ENCODE results near the gene C1orf53. TPM values are rescaled to one million over a fixed set of nuclear protein-coding genes. Genes with fewer than 3 reads are reported as not detected.

Gene C1orf53
- total RNA-seq, 3 donors from 2014 or later (not counting 1 experiment from before 2014, with no cell fraction given): not detected

GRCh38 chr1:197899037-197899436 lies 3.4 kb upstream of the C1orf53 start:
- TF ChIP-seq, protein P1, sequence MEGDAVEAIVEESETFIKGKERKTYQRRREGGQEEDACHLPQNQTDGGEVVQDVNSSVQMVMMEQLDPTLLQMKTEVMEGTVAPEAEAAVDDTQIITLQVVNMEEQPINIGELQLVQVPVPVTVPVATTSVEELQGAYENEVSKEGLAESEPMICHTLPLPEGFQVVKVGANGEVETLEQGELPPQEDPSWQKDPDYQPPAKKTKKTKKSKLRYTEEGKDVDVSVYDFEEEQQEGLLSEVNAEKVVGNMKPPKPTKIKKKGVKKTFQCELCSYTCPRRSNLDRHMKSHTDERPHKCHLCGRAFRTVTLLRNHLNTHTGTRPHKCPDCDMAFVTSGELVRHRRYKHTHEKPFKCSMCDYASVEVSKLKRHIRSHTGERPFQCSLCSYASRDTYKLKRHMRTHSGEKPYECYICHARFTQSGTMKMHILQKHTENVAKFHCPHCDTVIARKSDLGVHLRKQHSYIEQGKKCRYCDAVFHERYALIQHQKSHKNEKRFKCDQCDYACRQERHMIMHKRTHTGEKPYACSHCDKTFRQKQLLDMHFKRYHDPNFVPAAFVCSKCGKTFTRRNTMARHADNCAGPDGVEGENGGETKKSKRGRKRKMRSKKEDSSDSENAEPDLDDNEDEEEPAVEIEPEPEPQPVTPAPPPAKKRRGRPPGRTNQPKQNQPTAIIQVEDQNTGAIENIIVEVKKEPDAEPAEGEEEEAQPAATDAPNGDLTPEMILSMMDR (IDR thresholded peaks at IDR 0.05): no peak
- H3K27me3 Mint-ChIP-seq (ENCODE audit: low read depth in 2 of 2): peaks cover 28 to 54% of the 10 kb centered on the region in 2 donors
- no peak overlapping the region for H3K4me3 Mint-ChIP-seq
- ATAC-seq (no peak), DNase-seq (no peak)
- H3K4me1 Mint-ChIP-seq: peaks cover 14 to 16% of the 10 kb centered on the region in 2 donors
- Histone ChIP-seq H3K4me3 (ENCODE audit: low read length) (no peak overlapping the region), H3K9me3 (ENCODE audit: control insufficient read depth, insufficient read depth, low read length) (no peaks in the 10 kb centered on the region), H3K36me3 (ENCODE audit: control insufficient read depth, insufficient read depth, low read length) (no peaks in the 10 kb centered on the region), H3K27ac (ENCODE audit: low read length) (no peak overlapping the region), H3K27me3 (ENCODE audit: control insufficient read depth, insufficient read depth, low read length) (peaks cover 21% of the 10 kb centered on the region), H3K4me1 (ENCODE audit: control insufficient read depth, insufficient read depth, low read length) (peaks cover 6% of the 10 kb centered on the region)
- no peaks in the 10 kb centered on the region for H3K9me3 Mint-ChIP-seq
- H3K27ac Mint-ChIP-seq: no peak overlapping the region
- H3K36me3 Mint-ChIP-seq: no peaks in the 10 kb centered on the region
- intact Hi-C loops (cut with micrococcal nuclease): no loop called here
- no CpG with 5 or more reads among the region's 1 CpG for WGBS (ENCODE audit: insufficient coverage)

DNA sequence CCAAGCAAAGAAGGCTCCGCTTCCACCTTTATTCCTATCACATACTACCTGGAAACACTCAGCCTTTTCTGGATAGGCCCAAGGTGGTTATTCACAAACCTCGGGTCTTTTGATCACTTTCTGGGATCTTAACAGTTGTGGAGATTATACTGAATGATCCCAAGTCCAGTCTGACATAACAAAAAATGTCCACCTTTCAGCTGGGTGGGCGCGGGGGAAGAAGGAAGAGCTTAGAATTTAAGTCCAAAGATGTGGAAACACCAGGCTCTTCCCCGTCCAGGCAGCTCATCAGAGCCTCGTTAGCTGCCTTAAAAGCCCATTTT lies 338 bp upstream of the C1orf53 start:
- H3K27ac ChIP-seq (ENCODE audit: low read length): peak overlapping the region; percentile 73
- ATAC-seq: no peak
- peaks cover 34 to 57% of the 10 kb centered on the region in 2 donors for H3K27me3 Mint-ChIP-seq (ENCODE audit: low read depth in 2 of 2)

GRCh38 chr1:197903196-197903514 lies 725 bp downstream of the C1orf53 start:
- ATAC-seq: peak in 2 of 3 donors; percentile 5 to 8
- Histone ChIP-seq H3K36me3 (ENCODE audit: control insufficient read depth, insufficient read depth, low read length) (no peaks in the 10 kb centered on the region), H3K27me3 (ENCODE audit: control insufficient read depth, insufficient read depth, low read length) (peaks cover 29% of the 10 kb centered on the region), H3K27ac (ENCODE audit: low read length) (no peak overlapping the region), H3K4me3 (ENCODE audit: low read length) (peak overlapping the region; percentile 76), H3K4me1 (ENCODE audit: control insufficient read depth, insufficient read depth, low read length) (peaks cover 6% of the 10 kb centered on the region), H3K9me3 (ENCODE audit: control insufficient read depth, insufficient read depth, low read length) (no peaks in the 10 kb centered on the region)
- 23% methylated on average over 3 of the region's 3 CpGs for WGBS (ENCODE audit: insufficient coverage)
- Mint-ChIP-seq H3K9me3 (no peaks in the 10 kb centered on the region), H3K4me3 (peak overlapping the region; percentile 85), H3K36me3 (no peaks in the 10 kb centered on the region), H3K27me3 (ENCODE audit: low read depth in 2 of 2) (peaks cover 31 to 56% of the 10 kb centered on the region in 2 donors), H3K27ac (peak overlapping the region; percentile 15 to 74), H3K4me1 (peaks cover 16 to 18% of the 10 kb centered on the region in 2 donors)
- TF ChIP-seq, protein P1 (IDR thresholded peaks at IDR 0.05): no peak
- intact Hi-C loops (cut with micrococcal nuclease): loop anchor here (2.0 kb wide), 1 partner anchor 126 kb away; no protein-coding TSS in a partner anchor
- DNase-seq: no peak

More for the DNA sequence above, 338 bp upstream of the C1orf53 start:
- Histone ChIP-seq H3K4me1 (ENCODE audit: control insufficient read depth, insufficient read depth, low read length) (peaks cover 6% of the 10 kb centered on the region), H3K36me3 (ENCODE audit: control insufficient read depth, insufficient read depth, low read length) (no peaks in the 10 kb centered on the region), H3K9me3 (ENCODE audit: control insufficient read depth, insufficient read depth, low read length) (no peaks in the 10 kb centered on the region), H3K4me3 (ENCODE audit: low read length) (peak overlapping the region; percentile 76), H3K27me3 (ENCODE audit: control insufficient read depth, insufficient read depth, low read length) (peaks cover 26% of the 10 kb centered on the region)
- Mint-ChIP-seq H3K36me3 (no peaks in the 10 kb centered on the region), H3K27ac (peak overlapping the region; percentile 45 to 74), H3K9me3 (no peaks in the 10 kb centered on the region), H3K4me1 (peaks cover 14 to 16% of the 10 kb centered on the region in 2 donors), H3K4me3 (peak overlapping the region; percentile 81)
- 31% methylated on average over 6 of the region's 6 CpGs for WGBS (ENCODE audit: insufficient coverage)
- DNase-seq: no peak
- intact Hi-C loops (cut with micrococcal nuclease): loop anchor here (2.0 kb wide), 1 partner anchor 125 kb away; no protein-coding TSS in a partner anchor
- TF ChIP-seq, protein P1 (IDR thresholded peaks at IDR 0.05): no peak

DNA sequence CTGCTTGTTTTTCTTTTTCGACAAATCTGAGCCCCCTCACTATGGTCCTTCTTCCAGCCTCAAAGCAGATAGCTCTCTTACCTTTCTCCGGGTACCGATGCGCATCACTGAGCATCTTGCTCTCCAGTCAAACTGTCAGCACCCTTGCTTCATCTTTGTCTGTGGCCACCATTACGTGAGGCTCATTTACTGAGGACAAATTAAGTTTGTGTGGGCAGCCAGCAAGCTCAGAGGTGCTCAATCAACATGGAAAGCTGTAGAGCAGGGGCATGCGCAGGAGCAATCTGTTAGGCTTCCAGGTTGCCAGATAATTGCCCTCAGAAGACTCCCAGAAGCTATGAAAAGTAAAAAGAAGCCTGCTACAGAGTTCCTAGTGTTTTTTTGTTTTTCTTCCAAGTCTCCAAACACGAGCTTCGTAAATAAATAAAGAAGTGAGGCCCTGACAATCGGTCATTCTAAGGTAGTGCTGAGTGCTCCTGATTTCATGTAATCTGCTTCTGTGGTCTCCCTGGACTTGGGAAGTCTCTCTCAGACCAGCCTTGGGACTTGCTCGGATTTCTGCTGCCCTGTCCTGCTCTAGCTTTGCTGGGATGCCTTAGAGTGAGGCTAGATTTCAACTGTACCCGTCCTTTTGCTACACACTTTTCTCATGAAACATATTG lies 1.8 kb downstream of the C1orf53 start:
- ATAC-seq (no peak), DNase-seq (no peak)
- intact Hi-C loops (cut with micrococcal nuclease): no loop called here
- H3K36me3 ChIP-seq (ENCODE audit: control insufficient read depth, insufficient read depth, low read length): no peaks in the 10 kb centered on the region
- H3K4me1 ChIP-seq (ENCODE audit: control insufficient read depth, insufficient read depth, low read length): peaks cover 11% of the 10 kb centered on the region
- Mint-ChIP-seq H3K4me1 (peaks cover 27 to 29% of the 10 kb centered on the region in 2 donors), H3K36me3 (no peaks in the 10 kb centered on the region), H3K9me3 (no peaks in the 10 kb centered on the region), H3K27ac (no peak overlapping the region), H3K4me3 (peak overlapping the region; percentile 85), H3K27me3 (ENCODE audit: low read depth in 2 of 2) (peaks cover 38 to 58% of the 10 kb centered on the region in 2 donors)
- TF ChIP-seq, protein P1 (IDR thresholded peaks at IDR 0.05): no peak
- H3K4me3 ChIP-seq (ENCODE audit: low read length): no peak overlapping the region
- H3K9me3 ChIP-seq (ENCODE audit: control insufficient read depth, insufficient read depth, low read length): no peaks in the 10 kb centered on the region
- 43% methylated on average over 11 of the region's 11 CpGs for WGBS (ENCODE audit: insufficient coverage)
- H3K27me3 ChIP-seq (ENCODE audit: control insufficient read depth, insufficient read depth, low read length): peaks cover 40% of the 10 kb centered on the region
- no peak overlapping the region for H3K27ac ChIP-seq (ENCODE audit: low read length)

Data from natural killer cell (primary cell).